HG03066 (cell line): ENCODE results near the gene MAGI3.

Experiments used
- ATAC-seq: cut with Tn5 transposase; IDR thresholded peaks from one replicate; pipeline ENCODE4 v1.9.1; 2021; ENCODE audit warnings: low read depth; ENCODE audit not compliant: unreplicated experiment

Gene MAGI3

DNA sequence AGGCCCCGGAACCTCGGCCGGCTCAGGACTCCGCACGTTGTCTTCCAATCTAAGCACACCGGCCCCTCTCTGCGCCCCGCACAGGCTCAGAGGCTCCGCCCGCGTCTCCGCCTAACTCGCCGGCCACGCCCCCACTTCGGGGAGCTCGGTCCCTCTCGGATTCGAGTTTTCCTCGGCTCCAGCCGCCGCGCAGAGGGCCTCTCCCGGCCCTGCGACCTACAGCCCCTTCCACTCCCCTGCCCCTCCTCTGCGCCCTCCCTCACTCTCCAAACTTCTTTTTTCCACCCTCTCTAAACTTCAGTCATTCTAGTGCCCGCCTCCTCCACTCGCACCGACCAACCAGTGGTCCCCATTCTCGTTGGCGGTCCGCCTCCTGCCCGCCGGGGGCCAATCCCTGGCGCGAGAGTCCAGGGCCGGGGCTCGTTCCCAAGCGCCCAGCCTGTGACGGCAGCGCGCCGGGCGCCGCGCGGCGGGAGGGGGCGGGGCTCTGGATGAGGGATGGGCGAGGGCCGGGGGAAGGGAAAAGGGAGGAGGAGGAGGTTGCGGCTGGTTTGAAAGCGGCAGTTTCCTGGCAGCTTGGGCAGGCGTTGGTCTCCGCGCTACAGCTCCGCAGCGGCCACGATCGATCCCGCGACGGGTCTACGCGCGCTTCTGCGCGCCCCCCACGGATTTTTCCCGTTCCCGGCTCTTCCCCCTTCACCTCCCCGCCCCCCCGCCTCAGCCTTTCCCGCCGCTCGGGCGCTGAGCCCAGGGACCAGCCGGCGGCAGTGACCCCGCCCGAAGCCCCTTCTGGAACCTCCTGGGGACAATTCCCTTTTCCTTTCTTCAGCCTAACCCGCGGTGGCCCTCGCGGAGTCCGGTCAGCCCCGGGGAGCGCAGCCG lies at the start of gene MAGI3:
TSS of gene MAGI3 (plus strand) at position 563 of the 882 bp plus-strand sequence. CDS start 519 bp downstream, outside the sequence.
- ATAC-seq, result peak; percentile 99

DNA sequence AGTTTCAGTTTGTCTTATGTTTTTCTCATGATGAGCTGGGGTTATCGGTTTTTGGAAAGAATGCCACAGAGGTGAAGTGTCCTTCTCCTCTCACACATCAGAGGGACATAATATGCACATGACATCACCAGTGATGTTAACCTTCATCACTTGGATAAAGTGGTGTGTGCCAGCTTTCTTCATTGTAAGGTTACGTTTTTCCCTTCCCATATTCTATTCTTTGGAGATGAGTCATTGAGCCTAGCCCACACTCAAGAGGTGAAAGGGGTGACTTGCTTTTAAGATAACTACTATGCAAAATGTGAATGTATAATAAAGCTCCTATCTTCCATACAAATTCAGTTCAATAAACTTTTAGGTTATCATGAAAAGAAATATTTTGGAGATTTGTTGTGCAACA lies 36.7 kb upstream of the MAGI3 start:
- no peak for ATAC-seq

DNA sequence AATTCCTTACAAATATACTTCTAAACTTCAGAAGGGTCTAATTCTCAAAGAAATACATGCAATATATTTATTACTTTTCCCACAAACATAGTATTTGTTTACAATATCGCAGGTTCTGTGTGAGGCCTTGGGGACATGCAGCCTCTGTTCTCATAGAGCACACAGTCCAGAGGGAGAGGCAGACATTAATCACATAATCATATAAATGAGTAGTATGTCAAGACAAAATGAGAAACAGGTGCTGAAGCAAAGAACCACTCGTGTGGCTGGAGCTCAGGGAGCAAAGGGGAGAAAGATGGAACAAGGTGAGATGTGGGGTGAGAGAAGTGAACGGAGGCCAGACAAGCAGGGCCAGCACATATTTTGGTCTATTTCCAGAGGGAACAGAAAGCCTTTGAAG lies 26.4 kb upstream of the MAGI3 start:
- ATAC-seq, result no peak

DNA sequence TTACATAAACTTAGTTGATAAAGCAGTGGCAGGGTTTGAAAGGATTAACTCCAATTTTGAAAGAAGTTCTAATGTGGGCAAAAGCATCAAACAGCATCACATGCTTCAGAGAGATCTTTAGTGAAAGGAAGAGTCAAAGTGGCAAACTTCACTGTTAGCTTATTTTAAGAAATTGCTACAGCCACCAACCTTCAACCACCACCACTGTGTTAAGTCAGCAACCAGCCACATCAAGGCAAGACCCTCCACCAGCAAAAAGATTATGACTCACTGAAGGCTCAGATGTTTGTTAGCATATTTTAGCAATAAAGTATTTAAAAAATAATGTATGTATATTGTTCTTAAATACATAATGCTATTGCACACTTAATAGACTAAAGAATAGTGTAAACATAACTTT lies 21.3 kb upstream of the MAGI3 start:
- no peak for ATAC-seq

DNA sequence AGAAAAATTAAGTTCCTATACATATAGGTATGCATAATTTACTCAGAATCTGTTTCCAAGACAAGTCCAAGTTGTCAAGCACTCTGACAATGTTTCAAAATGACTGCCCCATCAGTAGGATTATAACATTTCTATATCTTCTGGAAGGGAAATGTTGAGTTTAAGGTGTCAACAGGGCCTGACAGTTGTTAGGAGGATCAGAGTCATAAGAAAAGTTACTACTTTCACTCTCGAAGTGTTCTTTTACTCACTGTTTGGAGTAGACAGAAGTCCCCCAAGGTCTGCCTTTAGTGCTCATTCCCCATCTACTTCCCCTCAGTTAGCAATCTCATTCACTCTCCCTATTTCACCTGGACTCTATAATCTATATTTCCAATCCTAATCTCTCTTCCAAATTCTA lies 20.6 kb upstream of the MAGI3 start:
- ATAC-seq, result no peak

DNA sequence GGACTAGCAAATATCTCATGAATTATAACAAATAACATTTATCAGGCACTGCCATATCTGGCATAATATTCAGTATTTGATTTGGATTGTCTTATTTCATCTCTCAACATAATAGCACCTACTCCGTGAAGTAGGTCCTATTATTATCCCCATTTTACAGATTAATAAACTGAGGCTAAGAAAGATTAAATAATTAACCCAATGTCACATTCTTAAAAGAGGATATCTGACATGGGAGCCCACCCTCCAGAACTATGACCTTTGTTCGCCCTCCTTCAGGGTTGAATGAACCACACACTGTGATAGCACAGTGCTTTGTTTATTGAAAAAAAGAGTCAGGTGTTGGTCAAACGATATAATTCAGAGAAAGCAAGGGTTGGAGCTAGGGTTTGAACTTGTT lies 19.4 kb upstream of the MAGI3 start:
- ATAC-seq, result no peak

DNA sequence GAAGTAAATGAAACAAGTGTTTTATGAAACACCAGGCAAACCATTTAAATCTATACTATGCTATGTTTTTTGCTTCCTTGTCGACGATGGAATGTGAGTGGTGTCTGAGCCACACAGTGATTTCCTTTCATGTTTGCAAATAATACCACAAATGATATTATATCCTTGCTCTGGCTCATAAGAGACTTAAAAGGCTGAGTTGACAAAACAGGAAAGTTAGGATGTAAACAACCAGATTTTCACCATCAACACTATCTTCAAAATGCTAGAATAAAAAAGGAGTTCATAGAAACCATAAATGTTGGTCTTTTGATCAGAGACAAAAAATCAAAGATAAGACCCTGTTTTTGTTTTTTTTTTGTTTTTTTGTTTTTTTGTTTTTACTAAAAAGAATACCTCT lies 17.8 kb upstream of the MAGI3 start:
- no peak for ATAC-seq

DNA sequence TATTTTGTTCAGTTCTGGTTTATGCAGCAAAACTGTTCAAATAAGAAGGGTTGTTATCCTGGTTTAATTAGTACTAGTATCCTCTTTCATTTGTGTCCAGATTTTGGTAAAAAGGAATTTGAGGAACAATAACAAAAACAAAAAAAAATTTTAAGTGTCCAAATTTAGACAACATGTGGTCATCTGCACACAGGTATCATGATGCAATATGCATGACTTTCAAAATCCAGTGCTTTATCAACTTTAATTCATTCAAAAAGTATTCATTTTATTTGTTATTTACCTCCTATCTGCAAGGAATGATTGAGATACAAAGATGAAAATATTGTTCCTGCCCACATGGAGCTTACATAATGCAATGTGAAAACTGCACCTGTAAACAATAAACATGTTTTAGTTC lies 16.7 kb upstream of the MAGI3 start:
- no peak for ATAC-seq

DNA sequence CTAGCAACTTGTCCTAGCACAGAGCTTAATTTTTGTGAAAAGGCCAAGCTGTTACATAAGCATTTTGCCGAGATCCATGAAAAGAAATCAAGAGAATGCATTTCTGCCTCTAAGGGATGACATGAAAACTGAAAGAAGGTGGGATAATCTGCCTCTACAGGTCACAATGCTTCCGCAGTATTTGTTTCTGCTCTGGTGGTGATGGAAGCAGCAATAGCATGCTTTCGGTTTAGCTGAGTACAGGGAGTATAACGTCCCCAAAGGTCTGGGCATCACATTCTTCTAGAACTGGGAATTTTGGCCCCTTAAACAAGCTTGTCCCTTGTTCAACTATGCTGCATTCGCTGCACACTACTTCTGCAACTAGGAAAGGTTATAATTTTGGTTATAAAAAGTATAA lies 14.4 kb upstream of the MAGI3 start:
- no peak for ATAC-seq

DNA sequence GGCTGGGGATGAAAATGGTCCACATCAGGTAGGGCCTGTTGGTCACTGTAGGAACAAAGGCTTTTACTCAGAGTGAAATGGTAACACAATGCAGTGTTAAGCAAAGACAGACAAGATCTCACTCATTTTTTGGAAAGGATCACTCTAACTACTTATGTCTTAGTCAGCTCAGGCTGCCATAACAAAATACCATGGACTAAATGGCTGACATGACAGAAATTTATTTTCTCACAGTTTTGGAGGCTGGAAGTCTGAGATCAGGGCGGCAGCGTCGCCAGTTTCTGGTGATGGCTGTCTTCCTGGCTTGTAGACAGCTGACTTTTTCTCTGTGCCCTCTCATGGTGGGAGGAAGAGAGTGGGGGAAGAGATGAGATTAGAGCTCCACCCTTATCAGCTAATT lies 10.2 kb upstream of the MAGI3 start:
- ATAC-seq, result no peak

DNA sequence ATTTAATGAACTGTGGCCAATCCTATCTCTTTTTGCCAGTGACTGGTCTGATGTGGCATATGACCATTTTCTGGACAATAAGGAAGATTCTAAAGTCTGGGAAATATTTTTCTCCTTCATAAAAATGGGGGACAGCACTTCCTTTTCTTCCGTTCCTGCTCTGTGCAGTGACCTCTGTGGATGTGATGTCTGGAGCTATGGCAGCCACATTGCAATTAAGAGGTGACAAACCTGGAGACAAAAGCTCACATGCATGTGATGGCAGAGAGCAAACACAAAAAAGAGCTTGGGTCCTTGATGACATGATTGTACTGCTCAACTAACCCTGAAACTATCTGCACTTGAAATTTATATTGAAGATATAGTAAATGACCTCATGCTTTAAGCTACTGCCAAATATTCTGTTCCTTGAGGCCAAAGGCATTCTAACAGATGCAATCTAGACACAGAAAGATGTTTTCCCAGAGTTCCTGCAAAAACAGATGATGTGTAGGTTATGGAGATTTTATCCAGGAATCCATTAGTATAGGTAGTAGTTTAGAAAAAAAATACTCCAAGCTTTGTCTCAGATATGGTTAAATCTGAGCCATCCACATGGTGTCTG lies 2.2 kb upstream of the MAGI3 start:
- ATAC-seq, result no peak

DNA sequence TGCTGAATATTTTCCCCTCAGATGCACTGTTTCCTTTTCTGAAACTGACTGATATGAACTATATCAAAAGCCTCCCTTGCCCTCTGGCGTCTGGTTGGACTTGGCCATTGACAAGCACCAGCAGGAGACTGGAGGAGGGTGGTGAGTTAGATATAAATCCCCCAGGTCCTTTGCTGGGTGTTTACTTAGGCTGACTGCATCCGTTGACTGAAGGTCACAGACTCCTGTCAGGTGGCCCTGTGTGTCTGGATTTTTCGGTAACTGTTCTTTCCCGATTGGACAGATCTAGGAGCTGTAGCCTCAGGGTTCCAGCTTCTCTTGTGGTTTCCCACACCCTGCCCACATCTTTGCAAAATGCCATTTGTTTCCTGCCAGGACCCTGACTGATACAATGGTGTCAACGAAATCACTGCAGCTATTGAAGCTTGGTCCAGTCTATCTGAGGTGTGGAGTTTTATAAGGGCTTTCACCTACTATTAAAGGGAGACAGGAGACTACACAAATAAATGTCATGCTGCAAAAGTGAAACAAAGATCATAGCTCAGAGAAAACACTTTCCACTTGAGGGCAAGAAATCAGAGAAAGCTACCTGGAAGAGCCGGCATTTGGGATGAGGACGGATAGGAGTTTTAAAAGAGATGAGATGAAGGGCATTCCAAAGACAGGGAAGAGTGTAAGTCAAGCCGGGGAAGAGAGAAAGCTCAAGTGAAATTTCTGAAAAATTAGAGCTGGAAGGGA lies 1.5 kb upstream of the MAGI3 start:
- ATAC-seq, result no peak

DNA sequence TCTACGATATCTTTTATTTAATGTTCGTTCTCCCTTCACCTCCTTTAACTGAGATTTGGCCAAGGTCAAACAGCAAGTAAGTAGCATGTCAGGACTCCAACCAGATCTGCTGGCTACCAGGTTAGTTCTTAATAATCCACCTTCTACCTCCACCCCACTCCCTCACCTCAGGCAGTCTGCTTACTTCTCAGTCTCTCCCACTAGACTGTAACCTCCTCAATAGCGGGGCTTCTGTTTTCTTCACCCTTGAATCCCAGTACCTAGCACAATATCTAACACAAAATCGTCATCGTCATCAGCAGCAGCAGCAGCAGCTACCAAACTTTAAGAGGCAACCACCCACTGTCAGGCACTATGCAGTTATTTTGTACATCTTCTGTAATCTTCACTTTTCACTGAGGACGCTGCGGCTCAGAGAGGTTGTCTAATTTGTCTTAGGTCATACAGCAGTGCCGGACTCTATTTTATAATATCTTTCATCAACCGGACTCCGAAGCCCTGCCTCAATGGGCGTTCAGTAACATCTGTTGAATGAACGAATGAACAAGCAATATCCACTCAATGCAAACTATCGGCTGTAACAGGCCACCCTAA lies 859 bp upstream of the MAGI3 start:
- no peak for ATAC-seq

DNA sequence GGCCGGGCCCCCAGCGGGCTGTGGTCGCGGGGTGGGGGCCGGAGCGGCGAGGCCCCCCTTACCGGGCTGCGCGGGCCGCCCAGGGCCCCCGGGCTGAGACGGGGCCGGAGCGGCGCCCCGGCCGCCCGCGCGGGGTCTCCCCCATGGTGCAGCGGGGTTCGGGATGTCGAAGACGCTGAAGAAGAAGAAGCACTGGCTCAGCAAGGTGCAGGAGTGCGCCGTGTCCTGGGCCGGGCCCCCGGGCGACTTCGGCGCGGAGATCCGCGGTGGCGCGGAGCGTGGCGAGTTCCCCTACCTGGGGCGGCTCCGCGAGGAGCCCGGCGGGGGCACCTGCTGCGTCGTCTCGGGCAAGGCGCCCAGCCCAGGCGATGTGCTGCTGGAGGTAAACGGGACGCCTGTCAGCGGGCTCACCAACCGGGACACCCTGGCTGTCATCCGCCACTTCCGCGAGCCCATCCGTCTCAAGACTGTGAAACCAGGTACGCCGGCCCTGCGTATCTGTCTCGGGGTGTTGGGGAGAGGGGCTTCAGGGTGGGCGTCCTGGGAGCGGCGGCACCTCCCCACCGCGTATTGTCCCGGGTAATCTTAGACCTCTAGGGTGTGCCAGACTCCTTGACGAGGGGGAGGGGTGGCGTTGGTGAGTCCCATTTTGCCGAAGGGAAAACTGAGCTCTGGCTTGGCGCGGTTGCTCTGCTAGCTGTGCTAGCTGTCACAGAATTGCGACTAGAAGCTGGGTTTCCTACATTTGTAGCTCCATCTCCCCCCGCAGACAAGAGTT lies 745 bp downstream of the MAGI3 start:
- no peak for ATAC-seq

DNA sequence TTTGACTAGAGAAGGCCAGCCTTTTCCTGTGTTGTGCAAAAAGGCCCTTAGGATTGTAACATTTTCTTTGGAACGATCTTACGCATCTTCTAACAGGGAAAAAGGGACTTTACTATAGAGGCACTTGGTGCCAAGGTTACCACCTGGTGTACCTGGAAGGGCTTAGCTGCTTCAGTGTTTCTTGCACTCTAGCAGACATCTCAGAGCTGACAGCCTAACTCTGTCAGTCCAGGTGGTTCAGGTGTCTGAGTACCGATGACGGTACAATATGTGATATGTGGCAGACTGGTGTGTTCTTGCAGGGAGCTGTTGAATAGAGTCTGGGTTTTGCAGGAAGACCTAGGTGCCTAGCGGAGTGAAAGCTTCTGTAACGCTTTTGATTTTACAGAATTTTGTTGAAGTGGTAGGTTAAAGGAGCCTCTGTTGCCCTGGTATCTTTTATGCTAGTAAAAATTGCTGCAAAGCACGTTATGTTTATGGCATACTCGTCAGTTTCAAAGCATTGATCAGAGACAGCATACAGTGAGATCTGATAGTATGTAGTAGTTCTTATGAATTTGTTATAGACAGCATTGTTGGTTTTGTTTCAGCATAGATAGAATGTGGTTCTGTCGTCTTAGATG lies 1.4 kb downstream of the MAGI3 start:
- no peak for ATAC-seq

DNA sequence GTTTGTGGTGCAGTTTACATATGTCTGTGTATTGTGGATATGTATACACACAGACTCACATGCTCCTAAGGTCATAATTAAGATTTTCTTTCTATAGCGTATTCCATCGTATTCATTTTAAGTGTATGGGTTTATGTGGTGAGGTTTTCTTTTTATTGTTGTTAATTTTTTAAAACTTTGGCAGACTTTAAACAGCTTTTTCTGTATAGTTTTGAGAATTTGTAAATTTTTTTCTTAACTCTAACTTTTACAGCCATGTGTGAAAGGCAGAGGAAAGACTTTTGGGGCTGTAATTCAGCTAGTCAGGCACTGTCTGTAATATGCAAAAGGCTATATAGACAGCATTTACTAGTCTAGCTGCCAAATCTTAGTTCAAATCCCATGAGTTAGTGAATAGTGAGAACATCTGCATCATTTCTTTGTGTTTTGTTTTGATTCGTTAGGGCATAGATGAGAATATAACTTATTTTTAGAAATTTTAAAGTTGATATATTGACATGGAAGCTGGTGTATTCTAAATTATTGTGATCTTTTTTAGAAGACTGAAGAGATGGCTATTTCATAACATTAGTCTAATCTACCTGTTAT lies 2.3 kb downstream of the MAGI3 start:
- ATAC-seq, result no peak

DNA sequence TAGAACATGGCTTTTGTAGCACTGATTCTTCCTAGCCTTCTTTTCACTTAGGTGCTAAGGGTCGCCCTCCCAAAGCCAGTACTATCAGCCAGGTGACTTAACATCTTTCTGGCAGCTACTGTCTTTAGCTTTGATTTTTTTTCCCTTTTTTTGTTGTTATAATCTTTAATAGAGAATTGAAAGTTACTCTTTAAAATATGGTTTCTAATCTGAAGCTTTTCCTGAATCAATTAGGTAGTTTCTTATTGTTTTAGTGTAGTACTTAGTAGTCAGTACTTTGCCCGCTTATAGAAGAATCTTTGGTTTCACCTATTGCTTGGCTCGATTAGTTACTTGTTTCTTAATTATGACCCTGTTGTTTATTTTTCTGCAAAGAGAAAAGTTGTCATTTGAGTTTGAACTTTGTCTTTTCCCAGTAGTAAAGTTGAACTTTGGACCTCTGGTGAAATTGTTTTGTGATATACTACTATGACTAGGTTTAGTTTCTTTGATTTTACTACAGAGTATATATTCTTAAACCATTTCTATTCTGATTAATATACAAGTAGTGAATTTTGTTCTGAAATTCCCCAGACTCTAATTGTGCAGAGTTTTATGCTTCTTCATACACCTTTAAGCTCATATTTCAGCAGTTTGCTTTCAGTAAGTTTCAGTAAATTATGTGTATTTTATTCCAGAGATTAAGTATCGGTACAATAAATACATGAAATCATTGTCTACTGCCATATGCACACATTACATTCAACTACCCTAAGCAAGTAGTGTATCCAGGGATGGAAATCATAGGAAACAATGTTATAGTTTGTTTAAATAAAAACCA lies 3.9 kb downstream of the MAGI3 start:
- ATAC-seq, result no peak

DNA sequence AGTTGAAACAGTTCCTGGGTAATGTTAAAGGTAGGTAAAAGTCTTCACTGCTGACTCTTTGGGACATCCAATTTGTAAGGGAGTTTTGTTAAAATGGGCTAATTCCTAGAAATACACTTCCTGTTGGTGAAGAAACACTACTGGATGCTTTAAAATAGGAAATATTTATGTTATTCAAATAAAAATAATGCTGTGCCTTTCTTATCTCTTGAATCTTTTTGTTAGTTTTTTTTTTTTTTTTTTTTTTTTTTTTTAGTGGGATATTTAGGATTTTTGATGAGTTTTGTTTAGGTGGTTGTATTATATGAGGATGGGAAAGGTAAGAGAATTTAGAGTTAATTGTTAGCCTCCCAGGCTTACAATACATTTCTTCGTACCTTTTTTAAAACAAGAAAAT lies 4.5 kb downstream of the MAGI3 start:
- ATAC-seq, result no peak

DNA sequence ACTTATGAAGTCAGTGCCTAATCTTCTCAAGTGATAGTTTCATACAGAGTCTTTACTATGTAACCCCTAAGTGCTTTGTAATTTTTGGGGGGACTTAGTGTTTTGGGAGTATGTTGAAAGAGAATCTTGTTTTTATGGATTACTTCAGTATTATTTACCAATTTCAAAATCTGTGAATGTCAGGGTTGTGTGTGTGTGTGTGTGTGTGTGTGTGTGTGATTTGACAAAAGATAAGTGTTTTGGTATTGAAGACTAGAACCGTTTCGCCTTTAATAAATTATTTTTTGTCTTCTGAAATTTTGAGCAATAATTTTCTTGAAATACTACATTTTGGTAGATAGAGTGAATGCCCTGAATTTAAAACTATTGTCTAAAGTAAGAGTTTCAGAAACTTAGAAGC lies 5.8 kb downstream of the MAGI3 start:
- ATAC-seq, result no peak
